GM18502 (cell line): ENCODE measurements around the gene SLMAP.

Source experiments
- ATAC-seq: cut with Tn5 transposase; IDR thresholded peaks from one replicate; pipeline ENCODE4 v1.9.1; 2021; ENCODE audit warnings: mild to moderate bottlenecking; ENCODE audit not compliant: unreplicated experiment, poor library complexity

Gene SLMAP

GRCh38 chr3:57957824-57958223 lies 201.7 kb downstream of the SLMAP start:
- no peak for ATAC-seq

GRCh38 chr3:57958642-57959422 lies 202.7 kb downstream of the SLMAP start:
- peak; percentile 36 for ATAC-seq

- peak; percentile 41 for ATAC-seq
Observed at GRCh38 chr3:57959423-57960173, 203.5 kb downstream of the SLMAP start.

GRCh38 chr3:57960174-57960505 lies 204.0 kb downstream of the SLMAP start:
- no peak for ATAC-seq

- ATAC-seq = no peak
Observed at GRCh38 chr3:57961177-57961827, 205.2 kb downstream of the SLMAP start.

GRCh38 chr3:57961828-57962447 lies 205.8 kb downstream of the SLMAP start:
- ATAC-seq = no peak

GRCh38 chr3:57962448-57962834 lies 206.3 kb downstream of the SLMAP start:
- ATAC-seq = no peak

GRCh38 chr3:57963811-57964346 lies 207.8 kb downstream of the SLMAP start:
- ATAC-seq = no peak

- ATAC-seq = no peak
Observed at GRCh38 chr3:57966829-57967228, 210.7 kb downstream of the SLMAP start.

- ATAC-seq = no peak
Observed at GRCh38 chr3:57967590-57967989, 211.5 kb downstream of the SLMAP start.

GRCh38 chr3:57968501-57968900 lies 212.4 kb downstream of the SLMAP start:
- no peak for ATAC-seq

GRCh38 chr3:57971975-57972374 lies 215.9 kb downstream of the SLMAP start:
- no peak for ATAC-seq

- no peak for ATAC-seq
Observed at GRCh38 chr3:57972531-57973111, 216.5 kb downstream of the SLMAP start.

- ATAC-seq = no peak
Observed at GRCh38 chr3:57973715-57974477, 217.8 kb downstream of the SLMAP start.

GRCh38 chr3:57974796-57975388 lies 218.8 kb downstream of the SLMAP start:
- ATAC-seq = no peak

- ATAC-seq = no peak
Observed at GRCh38 chr3:57977818-57978235, 221.7 kb downstream of the SLMAP start.

GRCh38 chr3:57978316-57978715 lies 222.2 kb downstream of the SLMAP start:
- no peak for ATAC-seq
